Activated CD8-positive, alpha-beta T cell treated with anti-CD3 and anti-CD28 coated beads for 36 hours (primary cell): ENCODE results near the gene SCUBE2. TPM values are rescaled to one million over a fixed set of nuclear protein-coding genes. Genes with fewer than 3 reads are reported as not detected.

Experiments
- ATAC-seq: fragments of 200-7000 bp; cut with Tn5 transposase; one replicate; pipeline ENCODE4 v1.10.0; 2021; ENCODE audit warnings: mild to moderate bottlenecking, moderate library complexity
- CTCF ChIA-PET: fragments of 350-600 bp; sonication (Branson Sonifier 250); formaldehyde crosslinking; loops from one replicate; lab custom pipeline; 2021; ENCODE audit warnings: antibody characterized with exemption; lab: Charles Lee
- POLR2A ChIA-PET: fragments of 350-600 bp; sonication (Branson Sonifier 250); formaldehyde crosslinking; loops from one replicate; lab custom pipeline; 2021; ENCODE audit warnings: antibody characterized with exemption; lab: Charles Lee
- DNase-seq: peaks from one replicate; pipeline ENCODE4 v3.0.0-alpha.2; 2020
- H3K27ac Mint-ChIP-seq: one replicate; pipeline ENCODE4 v1.8.0; 2021; ENCODE audit warnings: mild to moderate bottlenecking, mixed read lengths
- H3K27me3 Mint-ChIP-seq: one replicate; pipeline ENCODE4 v1.8.0; 2021; ENCODE audit warnings: mixed read lengths
- H3K36me3 Mint-ChIP-seq: one replicate; pipeline ENCODE4 v1.8.0; 2021; ENCODE audit warnings: low read depth, mixed read lengths
- H3K4me1 Mint-ChIP-seq: one replicate; pipeline ENCODE4 v1.8.0; 2021; ENCODE audit warnings: low read depth, mixed read lengths
- H3K4me3 Mint-ChIP-seq: one replicate; pipeline ENCODE4 v1.8.0; 2021; ENCODE audit warnings: mild to moderate bottlenecking, moderate library complexity, mixed read lengths
- H3K9me3 Mint-ChIP-seq: one replicate; pipeline ENCODE4 v1.8.0; 2021; ENCODE audit warnings: mixed read lengths
- CTCF ChIP-seq: fragments of 200-600 bp; IDR thresholded peaks from one replicate; pipeline ENCODE4 v1.8.0; 2022; ENCODE audit warnings: antibody characterized with exemption, mild to moderate bottlenecking
- intact Hi-C: fragments of 100-400 bp; cut with micrococcal nuclease; formaldehyde crosslinking; loops from one replicate; pipeline ENCODE4 v1.10.0; 2022
- total RNA-seq, 2 experiments: library from RNA; stranded (reverse); gene quantifications; one replicate each; pipeline ENCODE4 v1.2.3, GENCODE V29; 2021

SCUBE2 gene
- total RNA-seq, 2 experiments from 2014 or later = not detected

GRCh38 chr11:9075556-9075955 is 15.8 kb downstream of the SCUBE2 start:
- H3K4me3 Mint-ChIP-seq = no peak overlapping the region
- intact Hi-C loops = no loop called here
- no peak for TF ChIP-seq CTCF
- ChIA-PET CTCF (interaction anchor here (1.1 kb wide), 1 partner anchor 17 kb away, joined by 4 read pairs; no protein-coding TSS in a partner anchor), POLR2A (interaction anchor here (1.2 kb wide), 1 partner anchor 53 kb away, joined by 3 read pairs; no protein-coding TSS in a partner anchor)
- DNase-seq (no peak), ATAC-seq (no peak)
- no peaks in the 10 kb centered on the region for H3K4me1 Mint-ChIP-seq
- H3K27ac Mint-ChIP-seq = no peak overlapping the region
- no peaks in the 10 kb centered on the region for H3K36me3 Mint-ChIP-seq
- peaks cover 11% of the 10 kb centered on the region for H3K27me3 Mint-ChIP-seq
- no peaks in the 10 kb centered on the region for H3K9me3 Mint-ChIP-seq

- Mint-ChIP-seq H3K9me3 (no peaks in the 10 kb centered on the region), H3K4me1 (no peaks in the 10 kb centered on the region), H3K27me3 (peaks cover 11% of the 10 kb centered on the region), H3K27ac (no peak overlapping the region), H3K36me3 (no peaks in the 10 kb centered on the region), H3K4me3 (no peak overlapping the region)
- TF ChIP-seq CTCF = no peak
- DNase-seq = no peak
- POLR2A ChIA-PET = interaction anchor here (0.7 to 1.2 kb wide), 2 partner anchors 54 to 423 kb away, joined by 3 to 4 read pairs; no protein-coding TSS in a partner anchor
- no peak for ATAC-seq
- intact Hi-C loops = no loop called here
- CTCF ChIA-PET = interaction anchor here (1.1 to 2.3 kb wide), 2 partner anchors 10 to 18 kb away, joined by 4 to 5 read pairs; no protein-coding TSS in a partner anchor
Observed at GRCh38 chr11:9074338-9075029, 16.9 kb downstream of the SCUBE2 start.

GRCh38 chr11:9073466-9074225 is 17.8 kb downstream of the SCUBE2 start:
- CTCF ChIA-PET = interaction anchor here (2.3 kb wide), 1 partner anchor 9 kb away, joined by 5 read pairs; no protein-coding TSS in a partner anchor
- H3K27me3 Mint-ChIP-seq = peaks cover 11% of the 10 kb centered on the region

GRCh38 chr11:9072626-9073176 is 18.7 kb downstream of the SCUBE2 start:
- H3K4me1 Mint-ChIP-seq = no peaks in the 10 kb centered on the region
- no peak for DNase-seq
- no peaks in the 10 kb centered on the region for H3K36me3 Mint-ChIP-seq
- CTCF ChIA-PET = interaction anchor here (1.8 to 2.3 kb wide), 3 partner anchors 8 to 56 kb away, joined by 5 to 10 read pairs (median 8); no protein-coding TSS in a partner anchor
- no peak for TF ChIP-seq CTCF
- POLR2A ChIA-PET = no interaction called here
- no peak overlapping the region for H3K4me3 Mint-ChIP-seq
- peaks cover 11% of the 10 kb centered on the region for H3K27me3 Mint-ChIP-seq
- H3K9me3 Mint-ChIP-seq = no peaks in the 10 kb centered on the region
- no peak for ATAC-seq
- intact Hi-C loops = no loop called here
- no peak overlapping the region for H3K27ac Mint-ChIP-seq

More at GRCh38 chr11:9073466-9074225, 17.8 kb downstream of the SCUBE2 start:
- POLR2A ChIA-PET = no interaction called here
- TF ChIP-seq CTCF = no peak
- ATAC-seq (no peak), DNase-seq (no peak)
- no peaks in the 10 kb centered on the region for H3K4me1 Mint-ChIP-seq
- intact Hi-C loops = no loop called here
- H3K9me3 Mint-ChIP-seq = no peaks in the 10 kb centered on the region
- H3K36me3 Mint-ChIP-seq = no peaks in the 10 kb centered on the region
- H3K4me3 Mint-ChIP-seq = no peak overlapping the region
- no peak overlapping the region for H3K27ac Mint-ChIP-seq
